Smooth muscle cell (in vitro differentiated cells): ENCODE data around the gene NUP37. TPM values are rescaled to one million over a fixed set of nuclear protein-coding genes. Genes with fewer than 3 reads are reported as not detected.

ENCODE experiments used
- DNase-seq: peaks from one replicate; lab custom pipeline; 2025; ENCODE audit not compliant: unreplicated experiment; lab: John Stamatoyannopoulos, UW
- H2AFZ ChIP-seq: fragments of 200-600 bp; sonication (generic); 2 replicates; pipeline ENCODE4 v1.6.0; 2016; ENCODE audit warnings: antibody characterized with exemption, low read depth, mild to moderate bottlenecking
- H3F3A ChIP-seq: fragments of 200-600 bp; sonication (generic); 2 replicates; pipeline ENCODE4 v1.6.0; 2017; ENCODE audit warnings: antibody characterized with exemption, low read depth
- H3K27ac ChIP-seq: fragments of 200-600 bp; sonication (generic); 2 replicates; pipeline ENCODE4 v1.5.1; 2016; ENCODE audit warnings: low read depth, mild to moderate bottlenecking
- H3K27me3 ChIP-seq: fragments of 200-600 bp; sonication (generic); 2 replicates; pipeline ENCODE4 v1.6.1; 2016; ENCODE audit warnings: low read depth, mild to moderate bottlenecking
- H3K36me3 ChIP-seq: fragments of 200-600 bp; sonication (generic); 2 replicates; pipeline ENCODE4 v1.5.1; 2016; ENCODE audit warnings: low read depth
- H3K4me1 ChIP-seq: fragments of 200-600 bp; sonication (generic); 2 replicates; pipeline ENCODE4 v1.5.1; 2016; ENCODE audit warnings: low read depth
- H3K4me2 ChIP-seq: fragments of 200-600 bp; sonication (generic); 2 replicates; pipeline ENCODE4 v1.6.0; 2016; ENCODE audit warnings: mild to moderate bottlenecking
- H3K4me3 ChIP-seq: fragments of 200-600 bp; sonication (generic); 2 replicates; pipeline ENCODE4 v1.5.1; 2016; ENCODE audit warnings: mild to moderate bottlenecking
- H3K79me2 ChIP-seq: fragments of 200-600 bp; sonication (generic); 2 replicates; pipeline ENCODE4 v1.6.0; 2016; ENCODE audit warnings: low read depth, mild to moderate bottlenecking
- H3K9ac ChIP-seq: fragments of 200-600 bp; sonication (generic); 2 replicates; pipeline ENCODE4 v1.6.0; 2016; ENCODE audit warnings: low read depth
- H3K9me3 ChIP-seq: fragments of 200-600 bp; sonication (generic); replicated peaks from 2 replicates; pipeline ENCODE4 v1.5.1; 2016; ENCODE audit warnings: low read depth
- H4K20me1 ChIP-seq: fragments of 200-600 bp; sonication (generic); 2 replicates; pipeline ENCODE4 v1.6.0; 2016; ENCODE audit warnings: low read depth
- CTCF ChIP-seq: fragments of 200-600 bp; sonication (generic); IDR thresholded peaks from 2 replicates; pipeline ENCODE4 v1.5.1; 2017; ENCODE audit warnings: borderline replicate concordance, mild to moderate bottlenecking, antibody characterized with exemption; ENCODE audit not compliant: insufficient read depth, poor library complexity, severe bottlenecking
- WGBS: methylation state at CpG from one replicate; pipeline ENCODE4 v1.1.7; 2016; ENCODE audit warnings: low lambda C conversion rate; 5-methylcytosine and 5-hydroxymethylcytosine counted together
- polyA plus RNA-seq: library from polyadenylated mRNA; unstranded; fragments of >200 nt; fragmentation: Nextera tagmentation; extraction: Ambion mirVana; gene quantifications from 2 replicates; pipeline ENCODE4 v1.2.1, GENCODE V29; 2016
- total RNA-seq: library from RNA; depleted of rRNA; stranded (reverse); fragments of >200 nt; gene quantifications from 2 replicates; pipeline ENCODE4 v1.2.3, GENCODE V29; 2014

NUP37 gene
- total and polyA plus RNA-seq, 2 experiments from 2014 or later: 35.7 to 57.6 TPM

- H3K36me3 ChIP-seq: peaks cover 4% of the 10 kb centered on the region
- 33% methylated on average over 4 of the region's 4 CpGs for WGBS
- H3K4me1 ChIP-seq: peaks cover 16% of the 10 kb centered on the region
- H3K4me3 ChIP-seq: peak overlapping the region; percentile 82
- no peaks in the 10 kb centered on the region for H3K27me3 ChIP-seq
- H3K27ac ChIP-seq: peak overlapping the region; percentile 5
- peak overlapping the region; percentile 83 for H2AFZ ChIP-seq
- H3K9me3 ChIP-seq: no peaks in the 10 kb centered on the region
- TF ChIP-seq CTCF: no peak
- no peaks in the 10 kb centered on the region for H3K79me2 ChIP-seq
- peak overlapping the region; percentile 94 for H3K4me2 ChIP-seq
- no peak overlapping the region for H3K9ac ChIP-seq
- H4K20me1 ChIP-seq: no peaks in the 10 kb centered on the region
- no peaks in the 10 kb centered on the region for H3F3A ChIP-seq
- no peak for DNase-seq
These were observed 972 bp upstream of the NUP37 start for GRCh38 chr12:102120886-102121285.

- no peak for DNase-seq
- Histone ChIP-seq H3F3A (no peaks in the 10 kb centered on the region), H3K4me3 (peak overlapping the region; percentile 82), H3K36me3 (peaks cover 7% of the 10 kb centered on the region), H3K4me2 (peak overlapping the region; percentile 94), H4K20me1 (no peaks in the 10 kb centered on the region), H3K27me3 (no peaks in the 10 kb centered on the region), H3K9me3 (no peaks in the 10 kb centered on the region), H3K79me2 (no peaks in the 10 kb centered on the region), H2AFZ (peak overlapping the region; percentile 83), H3K4me1 (peaks cover 16% of the 10 kb centered on the region), H3K9ac (peak overlapping the region; percentile 85), H3K27ac (peak overlapping the region; percentile 5)
- TF ChIP-seq CTCF: no peak
- 4% methylated on average over 4 of the region's 4 CpGs for WGBS
These were observed 605 bp upstream of the NUP37 start for GRCh38 chr12:102120564-102120873.

- WGBS: 63% methylated on average over 2 of the region's 2 CpGs
- peak overlapping the region; percentile 94 for H3K4me2 ChIP-seq
- peak overlapping the region; percentile 82 for H3K4me3 ChIP-seq
- H3F3A ChIP-seq: no peaks in the 10 kb centered on the region
- H3K9me3 ChIP-seq: no peaks in the 10 kb centered on the region
- H3K27ac ChIP-seq: no peak overlapping the region
- no peak for DNase-seq
- H4K20me1 ChIP-seq: no peaks in the 10 kb centered on the region
- no peak overlapping the region for H3K9ac ChIP-seq
- no peaks in the 10 kb centered on the region for H3K79me2 ChIP-seq
- no peak for TF ChIP-seq CTCF
- peaks cover 7% of the 10 kb centered on the region for H3K36me3 ChIP-seq
- peaks cover 16% of the 10 kb centered on the region for H3K4me1 ChIP-seq
- H2AFZ ChIP-seq: no peak overlapping the region
- H3K27me3 ChIP-seq: no peaks in the 10 kb centered on the region
These were observed 1.0 kb downstream of the NUP37 start for GRCh38 chr12:102118874-102119273.

- Histone ChIP-seq H3K4me1 (peaks cover 15% of the 10 kb centered on the region), H2AFZ (no peak overlapping the region), H3F3A (no peaks in the 10 kb centered on the region), H3K27ac (no peak overlapping the region), H3K9ac (no peak overlapping the region), H3K9me3 (no peaks in the 10 kb centered on the region), H3K4me3 (no peak overlapping the region), H3K4me2 (no peak overlapping the region), H3K36me3 (peaks cover 7% of the 10 kb centered on the region), H3K79me2 (no peaks in the 10 kb centered on the region), H3K27me3 (no peaks in the 10 kb centered on the region), H4K20me1 (no peaks in the 10 kb centered on the region)
- 96% methylated on average over 7 of the region's 7 CpGs for WGBS
- no peak for TF ChIP-seq CTCF
- no peak for DNase-seq
These were observed 3.5 kb downstream of the NUP37 start for GRCh38 chr12:102116392-102116791.
